NT2/D1 (cell line): Measurements from ENCODE around the gene PTPRO.

Experiments
- SUZ12 ChIP-seq: IDR thresholded peaks from 2 replicates; pipeline ENCODE4 v1.6.1; 2011; ENCODE audit not compliant: insufficient read length, insufficient read depth; ENCODE audit errors: extremely low read depth
- YY1 ChIP-seq: IDR thresholded peaks from 2 replicates; pipeline ENCODE4 v1.6.1; 2011; ENCODE audit not compliant: insufficient read length, insufficient read depth
- ZNF274 ChIP-seq: IDR thresholded peaks from 2 replicates; pipeline ENCODE4 v1.6.1; 2011; ENCODE audit warnings: mild to moderate bottlenecking, low read depth, low read length

- TF ChIP-seq ZNF274 (no peak), YY1 (no peak), SUZ12 (no peak)
These were observed 41.4 kb upstream of the PTPRO start for GRCh38 chr12:15280930-15281329.
